IPS-18c (cell line): ENCODE results near the gene KCNMA1.

Source experiments
- H3K4me3 ChIP-seq: 2 replicates; pipeline ENCODE4 v1.7.0; 2013; ENCODE audit warnings: low read depth, mild to moderate bottlenecking, low read length, moderate library complexity; ENCODE audit not compliant: insufficient read depth
- H3K9me3 ChIP-seq: one replicate; pipeline ENCODE4 v1.6.1; 2013; ENCODE audit warnings: mild to moderate bottlenecking, low read length, moderate library complexity; ENCODE audit not compliant: control insufficient read depth, insufficient read depth

The KCNMA1 gene

GRCh38 chr10:77234599-77234998 lies 403.0 kb downstream of the KCNMA1 start:
- H3K4me3 ChIP-seq = no peak overlapping the region

GRCh38 chr10:77233466-77233865 lies 404.1 kb downstream of the KCNMA1 start:
- no peak overlapping the region for H3K4me3 ChIP-seq

More at GRCh38 chr10:77234599-77234998, 403.0 kb downstream of the KCNMA1 start:
- H3K9me3 ChIP-seq = no peaks in the 10 kb centered on the region

GRCh38 chr10:77231884-77232610 lies 405.6 kb downstream of the KCNMA1 start:
- no peak overlapping the region for H3K4me3 ChIP-seq

More at GRCh38 chr10:77233466-77233865, 404.1 kb downstream of the KCNMA1 start:
- no peaks in the 10 kb centered on the region for H3K9me3 ChIP-seq

GRCh38 chr10:77231375-77231774 lies 406.2 kb downstream of the KCNMA1 start:
- Histone ChIP-seq H3K4me3 (no peak overlapping the region), H3K9me3 (no peaks in the 10 kb centered on the region)

More at GRCh38 chr10:77231884-77232610, 405.6 kb downstream of the KCNMA1 start:
- H3K9me3 ChIP-seq = no peaks in the 10 kb centered on the region

GRCh38 chr10:77230194-77230593 lies 407.4 kb downstream of the KCNMA1 start:
- no peak overlapping the region for H3K4me3 ChIP-seq
- no peaks in the 10 kb centered on the region for H3K9me3 ChIP-seq

GRCh38 chr10:77229704-77230103 lies 407.9 kb downstream of the KCNMA1 start:
- H3K9me3 ChIP-seq = no peaks in the 10 kb centered on the region
- no peak overlapping the region for H3K4me3 ChIP-seq

GRCh38 chr10:77228559-77228958 lies 409.0 kb downstream of the KCNMA1 start:
- no peaks in the 10 kb centered on the region for H3K9me3 ChIP-seq
- no peak overlapping the region for H3K4me3 ChIP-seq

- H3K4me3 ChIP-seq = no peak overlapping the region
- no peaks in the 10 kb centered on the region for H3K9me3 ChIP-seq
Measured at GRCh38 chr10:77226853-77227565, 410.6 kb downstream of the KCNMA1 start.

- H3K4me3 ChIP-seq = no peak overlapping the region
Measured at GRCh38 chr10:77226452-77226851, 411.2 kb downstream of the KCNMA1 start.

GRCh38 chr10:77226020-77226419 lies 411.6 kb downstream of the KCNMA1 start:
- Histone ChIP-seq H3K4me3 (no peak overlapping the region), H3K9me3 (no peaks in the 10 kb centered on the region)

More at GRCh38 chr10:77226452-77226851, 411.2 kb downstream of the KCNMA1 start:
- H3K9me3 ChIP-seq = no peaks in the 10 kb centered on the region

- no peak overlapping the region for H3K4me3 ChIP-seq
- no peaks in the 10 kb centered on the region for H3K9me3 ChIP-seq
Measured at GRCh38 chr10:77223526-77224460, 413.8 kb downstream of the KCNMA1 start.

- Histone ChIP-seq H3K4me3 (no peak overlapping the region), H3K9me3 (no peaks in the 10 kb centered on the region)
Measured at GRCh38 chr10:77220150-77220549, 417.5 kb downstream of the KCNMA1 start.

GRCh38 chr10:77219046-77219445 lies 418.6 kb downstream of the KCNMA1 start:
- Histone ChIP-seq H3K4me3 (no peak overlapping the region), H3K9me3 (no peaks in the 10 kb centered on the region)

GRCh38 chr10:77214799-77215198 lies 422.8 kb downstream of the KCNMA1 start:
- Histone ChIP-seq H3K9me3 (no peaks in the 10 kb centered on the region), H3K4me3 (no peak overlapping the region)

GRCh38 chr10:77212632-77213031 lies 425.0 kb downstream of the KCNMA1 start:
- no peaks in the 10 kb centered on the region for H3K9me3 ChIP-seq
- H3K4me3 ChIP-seq = no peak overlapping the region

GRCh38 chr10:77210645-77211044 lies 427.0 kb downstream of the KCNMA1 start:
- no peaks in the 10 kb centered on the region for H3K9me3 ChIP-seq

GRCh38 chr10:77208684-77209256 lies 428.8 kb downstream of the KCNMA1 start:
- H3K9me3 ChIP-seq = no peaks in the 10 kb centered on the region
- no peak overlapping the region for H3K4me3 ChIP-seq

More at GRCh38 chr10:77210645-77211044, 427.0 kb downstream of the KCNMA1 start:
- H3K4me3 ChIP-seq = no peak overlapping the region
